Astrocyte (in vitro differentiated cells and primary cell): ENCODE measurements around the gene C1orf21. TPM values are rescaled to one million over a fixed set of nuclear protein-coding genes. Genes with fewer than 3 reads are reported as not detected.

ENCODE experiments used
- DNase-seq: peaks from one replicate; pipeline ENCODE4 v3.0.0-alpha.2; 2010; ENCODE audit warnings: low read depth
- FAIRE-seq: peaks from 2 replicates; lab custom pipeline; 2011; peaks lifted over from hg19 to GRCh38; lab: Jason Lieb, UNC
- H2AFZ ChIP-seq: 2 replicates; pipeline ENCODE4 v1.6.0; 2012; ENCODE audit warnings: low read depth, low read length, inconsistent platforms
- H3K27ac ChIP-seq: 2 replicates; pipeline ENCODE4 v1.5.1; 2011; ENCODE audit warnings: low read depth, low read length, inconsistent platforms
- H3K27me3 ChIP-seq: 2 replicates; pipeline ENCODE4 v1.6.0; 2011; ENCODE audit warnings: low read length, inconsistent platforms; ENCODE audit not compliant: insufficient read depth
- H3K36me3 ChIP-seq: 2 replicates; pipeline ENCODE4 v1.5.1; 2011; ENCODE audit warnings: low read length, inconsistent platforms; ENCODE audit not compliant: insufficient read depth
- H3K4me1 ChIP-seq: 2 replicates; pipeline ENCODE4 v1.5.1; 2011; ENCODE audit warnings: low read length, inconsistent platforms; ENCODE audit not compliant: insufficient read depth
- H3K4me2 ChIP-seq: 2 replicates; pipeline ENCODE4 v1.6.0; 2012; ENCODE audit warnings: low read length, inconsistent platforms
- H3K4me3 ChIP-seq: 2 replicates; pipeline ENCODE4 v1.5.1; 2011; ENCODE audit warnings: low read depth, mild to moderate bottlenecking, low read length, inconsistent platforms; ENCODE audit not compliant: insufficient read depth
- H3K79me2 ChIP-seq: 2 replicates; pipeline ENCODE4 v1.6.0; 2012; ENCODE audit warnings: mild to moderate bottlenecking, low read length, inconsistent platforms; ENCODE audit not compliant: insufficient read depth
- H3K9ac ChIP-seq: 2 replicates; pipeline ENCODE4 v1.6.0; 2012; ENCODE audit warnings: mild to moderate bottlenecking, low read length, inconsistent platforms
- H3K9me3 ChIP-seq: 2 replicates; pipeline ENCODE4 v1.5.1; 2012; ENCODE audit warnings: low read depth, mild to moderate bottlenecking, low read length, inconsistent platforms; ENCODE audit not compliant: insufficient read depth
- H4K20me1 ChIP-seq: 2 replicates; pipeline ENCODE4 v1.6.0; 2012; ENCODE audit warnings: low read length, inconsistent platforms; ENCODE audit not compliant: insufficient read depth
- H3K27ac Mint-ChIP-seq: one replicate; pipeline ENCODE4 v1.8.0; 2021; ENCODE audit warnings: mild to moderate bottlenecking, mixed read lengths; ENCODE audit not compliant: unreplicated experiment
- H3K27me3 Mint-ChIP-seq: one replicate; pipeline ENCODE4 v1.8.0; 2021; ENCODE audit warnings: low read depth, mixed read lengths; ENCODE audit not compliant: unreplicated experiment
- H3K36me3 Mint-ChIP-seq: one replicate; pipeline ENCODE4 v1.8.0; 2021; ENCODE audit warnings: low read depth, mixed read lengths; ENCODE audit not compliant: unreplicated experiment
- H3K4me1 Mint-ChIP-seq: one replicate; pipeline ENCODE4 v1.8.0; 2021; ENCODE audit warnings: low read depth, mixed read lengths; ENCODE audit not compliant: unreplicated experiment
- H3K4me3 Mint-ChIP-seq: one replicate; pipeline ENCODE4 v1.8.0; 2021; ENCODE audit warnings: mild to moderate bottlenecking, moderate library complexity, mixed read lengths; ENCODE audit not compliant: unreplicated experiment
- H3K9me3 Mint-ChIP-seq: one replicate; pipeline ENCODE4 v1.8.0; 2021; ENCODE audit warnings: mild to moderate bottlenecking, mixed read lengths; ENCODE audit not compliant: unreplicated experiment
- CTCF ChIP-seq: IDR thresholded peaks from 2 replicates; pipeline ENCODE4 v1.5.1; 2011; ENCODE audit warnings: low read depth, mild to moderate bottlenecking, inconsistent platforms, low read length, moderate library complexity; ENCODE audit not compliant: insufficient read depth
- EZH2 ChIP-seq: IDR thresholded peaks from 2 replicates; pipeline ENCODE4 v1.6.1; 2012; ENCODE audit warnings: mild to moderate bottlenecking, low read length, inconsistent platforms; ENCODE audit not compliant: insufficient read depth
- total RNA-seq: library from RNA; stranded (reverse); gene quantifications from 2 replicates; pipeline ENCODE4 v1.2.1, GENCODE V29; 2021

Gene C1orf21
- total RNA-seq, 1 donor from 2014 or later = 15.1 TPM

GRCh38 chr1:184424945-184425344, 38.1 kb downstream of the C1orf21 start:
- Histone ChIP-seq H4K20me1 (no peaks in the 10 kb centered on the region), H2AFZ (no peak overlapping the region), H3K79me2 (no peaks in the 10 kb centered on the region), H3K9me3 (no peaks in the 10 kb centered on the region), H3K27me3 (no peaks in the 10 kb centered on the region), H3K9ac (no peak overlapping the region), H3K4me3 (no peak overlapping the region), H3K4me1 (no peaks in the 10 kb centered on the region), H3K36me3 (no peaks in the 10 kb centered on the region), H3K27ac (no peak overlapping the region), H3K4me2 (no peak overlapping the region)
- TF ChIP-seq CTCF = no peak
- TF ChIP-seq EZH2 = no peak
- Mint-ChIP-seq H3K27ac (no peak overlapping the region), H3K27me3 (no peaks in the 10 kb centered on the region), H3K36me3 (no peaks in the 10 kb centered on the region), H3K4me3 (no peak overlapping the region), H3K4me1 (peaks cover 12% of the 10 kb centered on the region), H3K9me3 (no peaks in the 10 kb centered on the region)
- no peak for DNase-seq
- no peak for FAIRE-seq

GRCh38 chr1:184425449-184426277, 38.8 kb downstream of the C1orf21 start:
- Histone ChIP-seq H3K27ac (no peak overlapping the region), H2AFZ (no peak overlapping the region), H3K9me3 (no peaks in the 10 kb centered on the region), H3K4me3 (no peak overlapping the region), H3K9ac (no peak overlapping the region), H3K4me1 (no peaks in the 10 kb centered on the region), H4K20me1 (no peaks in the 10 kb centered on the region), H3K79me2 (no peaks in the 10 kb centered on the region), H3K27me3 (no peaks in the 10 kb centered on the region), H3K36me3 (no peaks in the 10 kb centered on the region), H3K4me2 (no peak overlapping the region)
- TF ChIP-seq CTCF (no peak), EZH2 (no peak)
- H3K27ac Mint-ChIP-seq = no peak overlapping the region
- FAIRE-seq (no peak), DNase-seq (no peak)
- H3K9me3 Mint-ChIP-seq = no peaks in the 10 kb centered on the region
- H3K4me1 Mint-ChIP-seq = peaks cover 9% of the 10 kb centered on the region
- no peaks in the 10 kb centered on the region for H3K36me3 Mint-ChIP-seq
- H3K27me3 Mint-ChIP-seq = no peaks in the 10 kb centered on the region
- H3K4me3 Mint-ChIP-seq = no peak overlapping the region

- DNase-seq = no peak
- FAIRE-seq = no peak
- H3K27me3 ChIP-seq = no peaks in the 10 kb centered on the region
- H3K9ac ChIP-seq = no peak overlapping the region
- H2AFZ ChIP-seq = no peak overlapping the region
- no peaks in the 10 kb centered on the region for H3K79me2 ChIP-seq
- no peak overlapping the region for H3K4me3 ChIP-seq
- H3K27ac ChIP-seq = no peak overlapping the region
- H3K36me3 Mint-ChIP-seq = no peaks in the 10 kb centered on the region
- H3K4me1 ChIP-seq = no peaks in the 10 kb centered on the region
- no peak for TF ChIP-seq EZH2
- no peak for TF ChIP-seq CTCF
- no peak overlapping the region for H3K4me2 ChIP-seq
- peaks cover 9% of the 10 kb centered on the region for H3K4me1 Mint-ChIP-seq
- H3K36me3 ChIP-seq = no peaks in the 10 kb centered on the region
- no peaks in the 10 kb centered on the region for H3K9me3 ChIP-seq
- H3K4me3 Mint-ChIP-seq = no peak overlapping the region
- no peaks in the 10 kb centered on the region for H3K27me3 Mint-ChIP-seq
- no peaks in the 10 kb centered on the region for H4K20me1 ChIP-seq
- no peaks in the 10 kb centered on the region for H3K9me3 Mint-ChIP-seq
- no peak overlapping the region for H3K27ac Mint-ChIP-seq
Observed at GRCh38 chr1:184426278-184426674, 39.4 kb downstream of the C1orf21 start.
